Activated T-helper 1 cell treated with Interleukin-2 at 50 U/mL for 16 hours (primary cell): Measurements from ENCODE around the gene ABCC6.
A peak's percentile ranks its signal among the peaks of the same experiment; 100 is the strongest.

Experiments
- DNase-seq: peaks from one replicate; pipeline ENCODE4 v3.0.0-alpha.2; 2020; ENCODE audit warnings: low read depth

The ABCC6 gene

GRCh38 chr16:16141784-16142396, 81.4 kb downstream of the ABCC6 start:
- DNase-seq: no peak

GRCh38 chr16:16141141-16141540, 82.2 kb downstream of the ABCC6 start:
- no peak for DNase-seq

- DNase-seq: no peak
These were observed 82.8 kb downstream of the ABCC6 start for GRCh38 chr16:16140537-16140936.

GRCh38 chr16:16139806-16140205, 83.5 kb downstream of the ABCC6 start:
- no peak for DNase-seq

GRCh38 chr16:16139061-16139460, 84.2 kb downstream of the ABCC6 start:
- DNase-seq: no peak

- no peak for DNase-seq
These were observed 85.2 kb downstream of the ABCC6 start for GRCh38 chr16:16138034-16138635.

- DNase-seq: no peak
These were observed 86.2 kb downstream of the ABCC6 start for GRCh38 chr16:16137110-16137509.

GRCh38 chr16:16136588-16136987, 86.7 kb downstream of the ABCC6 start:
- DNase-seq: no peak

GRCh38 chr16:16133943-16134604, 89.2 kb downstream of the ABCC6 start:
- DNase-seq: no peak

GRCh38 chr16:16131659-16132058, 91.6 kb downstream of the ABCC6 start:
- DNase-seq: no peak

GRCh38 chr16:16131204-16131603, 92.1 kb downstream of the ABCC6 start:
- no peak for DNase-seq

- peak; percentile 32 for DNase-seq
These were observed 95.7 kb downstream of the ABCC6 start for GRCh38 chr16:16127469-16128116.

GRCh38 chr16:16126896-16127295, 96.4 kb downstream of the ABCC6 start:
- no peak for DNase-seq

- DNase-seq: no peak
These were observed 98.3 kb downstream of the ABCC6 start for GRCh38 chr16:16124974-16125373.

- DNase-seq: no peak
These were observed 98.9 kb downstream of the ABCC6 start for GRCh38 chr16:16124438-16124837.

GRCh38 chr16:16122264-16122663, 101.0 kb downstream of the ABCC6 start:
- no peak for DNase-seq

GRCh38 chr16:16121185-16121727, 102.0 kb downstream of the ABCC6 start:
- no peak for DNase-seq

GRCh38 chr16:16120382-16121184, 102.7 kb downstream of the ABCC6 start:
- no peak for DNase-seq

- no peak for DNase-seq
These were observed 103.3 kb downstream of the ABCC6 start for GRCh38 chr16:16120044-16120381.

- no peak for DNase-seq
These were observed 105.0 kb downstream of the ABCC6 start for GRCh38 chr16:16118337-16118736.

- DNase-seq: no peak
These were observed 106.5 kb downstream of the ABCC6 start for GRCh38 chr16:16116841-16117240.

GRCh38 chr16:16113076-16113475, 110.2 kb downstream of the ABCC6 start:
- no peak for DNase-seq
